ENCODE measurements around the gene ERO1B. TPM values are rescaled to one million over a fixed set of nuclear protein-coding genes. Genes with fewer than 3 reads are reported as not detected.

Gene ERO1B
- total RNA-seq, 1 experiment from 2014 or later = 5.4 TPM

DNA sequence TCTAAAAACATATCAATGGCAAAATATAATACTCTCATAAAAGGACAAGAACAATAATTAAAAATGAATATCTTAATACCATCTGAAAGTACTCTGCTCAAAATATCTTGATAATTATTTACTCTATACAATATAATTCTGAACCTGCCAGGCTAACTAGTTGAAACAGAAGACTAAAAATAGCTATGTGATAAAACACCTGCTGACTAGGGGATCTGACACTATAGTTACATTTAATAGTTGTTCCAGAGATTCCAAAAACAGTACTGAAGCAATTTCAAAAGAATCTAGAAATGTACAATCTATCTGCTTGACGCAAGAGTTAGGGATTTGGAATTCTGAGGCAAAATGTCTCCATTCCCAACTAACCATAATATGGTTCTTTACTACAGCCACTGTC is 30.2 kb downstream of the ERO1B start:
- H3K9me2 ChIP-seq (ENCODE audit: insufficient read depth) = no peaks in the 10 kb centered on the region
- ChIA-PET CTCF (no interaction called here), RAD21 (ENCODE audit: low non-redundant PET in 1 of 2, low total read pairs in 2 of 2, uncharacterized antibody in 2 of 2, unreplicated experiment in 2 of 2) (no interaction called here), POLR2A (no interaction called here)
- H3K9ac ChIP-seq (ENCODE audit: low read length) = no peak overlapping the region
- intact Hi-C loops (cut with micrococcal nuclease) = no loop called here
- BruUV-seq (replicated peaks) = no TSS peak
- H4K20me1 ChIP-seq (ENCODE audit: insufficient read depth) = no peaks in the 10 kb centered on the region
- H2AFZ ChIP-seq (ENCODE audit: low read depth, low read length, poor library complexity, severe bottlenecking) = no peak overlapping the region
- no peaks in the 10 kb centered on the region for H3K4me1 ChIP-seq (ENCODE audit: control insufficient read depth in 1 of 2, insufficient read depth in 2 of 2, low read length in 2 of 2)
- no peak overlapping the region for H3K27ac ChIP-seq (ENCODE audit: low read depth, low read length)
- ATAC-seq (no peak), DNase-seq (ENCODE audit: low read depth, low spot score) (no peak)
- H3K79me2 ChIP-seq (ENCODE audit: insufficient read depth, low read length) = no peaks in the 10 kb centered on the region
- H3K36me3 ChIP-seq (ENCODE audit: control insufficient read depth in 1 of 2, insufficient read depth in 2 of 2, low read length in 2 of 2) = no peaks in the 10 kb centered on the region
- H3K9me3 ChIP-seq (ENCODE audit: control insufficient read depth in 1 of 2, insufficient read depth in 1 of 2, low read depth in 1 of 2, low read length in 2 of 2) = no peaks in the 10 kb centered on the region
- TF ChIP-seq JUND (IDR thresholded peaks at IDR 0.05) (no peak), SRF (IDR thresholded peaks at IDR 0.05; ENCODE audit: low read depth) (no peak), RAD21 (IDR thresholded peaks at IDR 0.05; ENCODE audit: low read depth) (no peak)
- TF ChIP-seq, protein P1, sequence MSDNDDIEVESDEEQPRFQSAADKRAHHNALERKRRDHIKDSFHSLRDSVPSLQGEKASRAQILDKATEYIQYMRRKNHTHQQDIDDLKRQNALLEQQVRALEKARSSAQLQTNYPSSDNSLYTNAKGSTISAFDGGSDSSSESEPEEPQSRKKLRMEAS (IDR thresholded peaks at IDR 0.05) = no peak
- TF ChIP-seq, protein P2, sequence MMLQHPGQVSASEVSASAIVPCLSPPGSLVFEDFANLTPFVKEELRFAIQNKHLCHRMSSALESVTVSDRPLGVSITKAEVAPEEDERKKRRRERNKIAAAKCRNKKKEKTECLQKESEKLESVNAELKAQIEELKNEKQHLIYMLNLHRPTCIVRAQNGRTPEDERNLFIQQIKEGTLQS (IDR thresholded peaks at IDR 0.05) = no peak
- no peak overlapping the region for H3K4me3 ChIP-seq (replicated peaks in 1 of 2; ENCODE audit: low read depth in 1 of 2, low read length in 2 of 2)
- H3K4me2 ChIP-seq (ENCODE audit: low read length) = no peak overlapping the region
- H3K27me3 ChIP-seq (ENCODE audit: insufficient read depth, low read length) = no peaks in the 10 kb centered on the region

DNA sequence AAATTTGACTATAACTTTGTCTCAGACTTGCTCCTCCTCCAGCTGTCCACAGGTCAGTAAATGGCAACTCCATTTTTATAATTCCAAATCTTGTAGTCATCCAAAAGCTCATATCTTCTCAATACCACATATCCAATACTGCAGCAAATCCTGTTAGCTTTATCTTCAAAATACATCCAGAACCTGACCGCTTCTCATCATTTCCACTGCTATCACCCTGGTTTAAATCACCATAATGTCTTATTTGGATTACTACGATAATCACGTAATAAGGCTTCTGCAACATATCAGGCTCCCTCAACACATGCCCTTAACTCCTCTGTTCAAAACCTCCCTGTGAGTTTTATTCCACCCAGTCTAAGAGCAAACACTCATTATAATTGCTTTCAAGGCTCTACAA is 34.5 kb downstream of the ERO1B start:
- Histone ChIP-seq H3K9ac (ENCODE audit: low read length) (no peak overlapping the region), H3K9me2 (ENCODE audit: insufficient read depth) (no peaks in the 10 kb centered on the region), H2AFZ (ENCODE audit: low read depth, low read length, poor library complexity, severe bottlenecking) (no peak overlapping the region), H3K4me1 (ENCODE audit: control insufficient read depth in 1 of 2, insufficient read depth in 2 of 2, low read length in 2 of 2) (no peaks in the 10 kb centered on the region), H3K4me3 (replicated peaks in 1 of 2; ENCODE audit: low read depth in 1 of 2, low read length in 2 of 2) (no peak overlapping the region), H3K27me3 (ENCODE audit: insufficient read depth, low read length) (no peaks in the 10 kb centered on the region), H4K20me1 (ENCODE audit: insufficient read depth) (no peaks in the 10 kb centered on the region), H3K27ac (ENCODE audit: low read depth, low read length) (no peak overlapping the region), H3K36me3 (ENCODE audit: control insufficient read depth in 1 of 2, insufficient read depth in 2 of 2, low read length in 2 of 2) (no peaks in the 10 kb centered on the region), H3K79me2 (ENCODE audit: insufficient read depth, low read length) (no peaks in the 10 kb centered on the region), H3K9me3 (ENCODE audit: control insufficient read depth in 1 of 2, insufficient read depth in 1 of 2, low read depth in 1 of 2, low read length in 2 of 2) (no peaks in the 10 kb centered on the region), H3K4me2 (ENCODE audit: low read length) (no peak overlapping the region)
- ChIA-PET CTCF (no interaction called here), RAD21 (ENCODE audit: low non-redundant PET in 1 of 2, low total read pairs in 2 of 2, uncharacterized antibody in 2 of 2, unreplicated experiment in 2 of 2) (no interaction called here), POLR2A (no interaction called here)
- no TSS peak for BruUV-seq (replicated peaks)
- intact Hi-C loops (cut with micrococcal nuclease) = no loop called here
- no peak for TF ChIP-seq ELF1 (IDR thresholded peaks at IDR 0.05; ENCODE audit: borderline replicate concordance, low read depth)
- no peak for TF ChIP-seq ZFX (IDR thresholded peaks at IDR 0.05)
- TF ChIP-seq EZH2phosphoT487 (IDR thresholded peaks at IDR 0.05; ENCODE audit: borderline replicate concordance) = no peak
- TF ChIP-seq ZNF274 (IDR thresholded peaks at IDR 0.05; ENCODE audit: low read depth, low read length) = no peak
- TF ChIP-seq FOSL1 (IDR thresholded peaks at IDR 0.05; ENCODE audit: low read depth) = no peak
- no peak for TF ChIP-seq TCF7L2 (IDR thresholded peaks at IDR 0.05; ENCODE audit: borderline replicate concordance, extremely low read depth, insufficient read depth, insufficient read length)
- TF ChIP-seq, protein P2 (IDR thresholded peaks at IDR 0.05) = no peak
- TF ChIP-seq CBX3 (IDR thresholded peaks at IDR 0.05; ENCODE audit: low read depth) = no peak
- no peak for TF ChIP-seq SIN3A (IDR thresholded peaks at IDR 0.05; ENCODE audit: low read depth)
- TF ChIP-seq EZH2 (IDR thresholded peaks at IDR 0.05) = no peak
- TF ChIP-seq, protein P3, sequence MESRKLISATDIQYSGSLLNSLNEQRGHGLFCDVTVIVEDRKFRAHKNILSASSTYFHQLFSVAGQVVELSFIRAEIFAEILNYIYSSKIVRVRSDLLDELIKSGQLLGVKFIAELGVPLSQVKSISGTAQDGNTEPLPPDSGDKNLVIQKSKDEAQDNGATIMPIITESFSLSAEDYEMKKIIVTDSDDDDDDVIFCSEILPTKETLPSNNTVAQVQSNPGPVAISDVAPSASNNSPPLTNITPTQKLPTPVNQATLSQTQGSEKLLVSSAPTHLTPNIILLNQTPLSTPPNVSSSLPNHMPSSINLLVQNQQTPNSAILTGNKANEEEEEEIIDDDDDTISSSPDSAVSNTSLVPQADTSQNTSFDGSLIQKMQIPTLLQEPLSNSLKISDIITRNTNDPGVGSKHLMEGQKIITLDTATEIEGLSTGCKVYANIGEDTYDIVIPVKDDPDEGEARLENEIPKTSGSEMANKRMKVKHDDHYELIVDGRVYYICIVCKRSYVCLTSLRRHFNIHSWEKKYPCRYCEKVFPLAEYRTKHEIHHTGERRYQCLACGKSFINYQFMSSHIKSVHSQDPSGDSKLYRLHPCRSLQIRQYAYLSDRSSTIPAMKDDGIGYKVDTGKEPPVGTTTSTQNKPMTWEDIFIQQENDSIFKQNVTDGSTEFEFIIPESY (IDR thresholded peaks at IDR 0.05; ENCODE audit: extremely low read depth, insufficient replicate concordance, low read length) = no peak
- no peak for TF ChIP-seq CEBPB (IDR thresholded peaks at IDR 0.05; ENCODE audit: low read depth)
- ATAC-seq (no peak), DNase-seq (ENCODE audit: low read depth, low spot score) (no peak)
